Activated CD8-positive, alpha-beta T cell treated with anti-CD3 and anti-CD28 coated beads, Interleukin-2, amount 10 ng/mL, durations not matched to agents 7 days and 5 days (primary cell): ENCODE data around the gene SEMA3C. TPM values are rescaled to one million over a fixed set of nuclear protein-coding genes. Genes with fewer than 3 reads are reported as not detected.

ENCODE experiments used
- ATAC-seq: fragments of 150-1000 bp; cut with Tn5 transposase; one replicate; pipeline ENCODE4 v1.10.0; 2021; ENCODE audit warnings: moderate library complexity
- CTCF ChIA-PET: fragments of 350-600 bp; sonication (Branson Sonifier 250); formaldehyde crosslinking; loops from one replicate; lab custom pipeline; 2021; ENCODE audit warnings: antibody characterized with exemption; lab: Charles Lee
- POLR2A ChIA-PET: fragments of 350-600 bp; sonication (Branson Sonifier 250); formaldehyde crosslinking; loops from one replicate; lab custom pipeline; 2021; ENCODE audit warnings: antibody characterized with exemption; lab: Charles Lee
- DNase-seq: peaks from one replicate; pipeline ENCODE4 v3.0.0-alpha.2; 2020
- H3K27ac Mint-ChIP-seq: one replicate; pipeline ENCODE4 v1.8.0; 2021; ENCODE audit warnings: mild to moderate bottlenecking, mixed read lengths
- H3K27me3 Mint-ChIP-seq: one replicate; pipeline ENCODE4 v1.8.0; 2021; ENCODE audit warnings: low read depth, mixed read lengths
- H3K36me3 Mint-ChIP-seq: one replicate; pipeline ENCODE4 v1.8.0; 2021; ENCODE audit warnings: low read depth, mixed read lengths
- H3K4me1 Mint-ChIP-seq: one replicate; pipeline ENCODE4 v1.8.0; 2021; ENCODE audit warnings: low read depth, mixed read lengths
- H3K4me3 Mint-ChIP-seq: one replicate; pipeline ENCODE4 v1.8.0; 2021; ENCODE audit warnings: mild to moderate bottlenecking, mixed read lengths
- H3K9me3 Mint-ChIP-seq: one replicate; pipeline ENCODE4 v1.8.0; 2022; ENCODE audit warnings: mixed read lengths; ENCODE audit not compliant: insufficient read depth
- total RNA-seq, 2 experiments: library from RNA; stranded (reverse); gene quantifications; one replicate each; pipeline ENCODE4 v1.2.3, GENCODE V29; 2021

The SEMA3C gene
- total RNA-seq, 2 experiments from 2014 or later, result not detected

GRCh38 chr7:80859272-80859970 is 59.4 kb downstream of the SEMA3C start:
- no peaks in the 10 kb centered on the region for H3K4me1 Mint-ChIP-seq
- CTCF ChIA-PET, result no interaction called here
- POLR2A ChIA-PET, result no interaction called here
- H3K27me3 Mint-ChIP-seq, result no peaks in the 10 kb centered on the region
- DNase-seq (no peak), ATAC-seq (no peak)
- H3K4me3 Mint-ChIP-seq, result no peak overlapping the region
- no peaks in the 10 kb centered on the region for H3K9me3 Mint-ChIP-seq
- H3K27ac Mint-ChIP-seq, result no peak overlapping the region
- H3K36me3 Mint-ChIP-seq, result no peaks in the 10 kb centered on the region

GRCh38 chr7:80858141-80858903 is 60.5 kb downstream of the SEMA3C start:
- Mint-ChIP-seq H3K4me3 (no peak overlapping the region), H3K9me3 (no peaks in the 10 kb centered on the region), H3K36me3 (no peaks in the 10 kb centered on the region), H3K4me1 (no peaks in the 10 kb centered on the region), H3K27me3 (no peaks in the 10 kb centered on the region), H3K27ac (no peak overlapping the region)
- DNase-seq, result no peak
- ATAC-seq, result no peak
- ChIA-PET POLR2A (no interaction called here), CTCF (no interaction called here)

- DNase-seq (no peak), ATAC-seq (no peak)
- no peaks in the 10 kb centered on the region for H3K9me3 Mint-ChIP-seq
- H3K36me3 Mint-ChIP-seq, result no peaks in the 10 kb centered on the region
- no peaks in the 10 kb centered on the region for H3K27me3 Mint-ChIP-seq
- ChIA-PET CTCF (no interaction called here), POLR2A (no interaction called here)
- no peak overlapping the region for H3K27ac Mint-ChIP-seq
- no peak overlapping the region for H3K4me3 Mint-ChIP-seq
- no peaks in the 10 kb centered on the region for H3K4me1 Mint-ChIP-seq
Observed at GRCh38 chr7:80856769-80857168, 62.1 kb downstream of the SEMA3C start.

GRCh38 chr7:80851896-80852476 is 66.9 kb downstream of the SEMA3C start:
- no peaks in the 10 kb centered on the region for H3K27me3 Mint-ChIP-seq
- H3K4me3 Mint-ChIP-seq, result no peak overlapping the region
- DNase-seq (no peak), ATAC-seq (no peak)
- peaks cover 5% of the 10 kb centered on the region for H3K9me3 Mint-ChIP-seq
- CTCF ChIA-PET, result no interaction called here
- POLR2A ChIA-PET, result no interaction called here
- no peak overlapping the region for H3K27ac Mint-ChIP-seq
- H3K36me3 Mint-ChIP-seq, result no peaks in the 10 kb centered on the region
- H3K4me1 Mint-ChIP-seq, result no peaks in the 10 kb centered on the region

GRCh38 chr7:80848841-80849240 is 70.0 kb downstream of the SEMA3C start:
- ChIA-PET POLR2A (no interaction called here), CTCF (no interaction called here)
- ATAC-seq (no peak), DNase-seq (no peak)
- Mint-ChIP-seq H3K4me1 (no peaks in the 10 kb centered on the region), H3K27ac (no peak overlapping the region), H3K9me3 (peaks cover 5% of the 10 kb centered on the region), H3K36me3 (no peaks in the 10 kb centered on the region), H3K4me3 (no peak overlapping the region), H3K27me3 (no peaks in the 10 kb centered on the region)

- ATAC-seq (no peak), DNase-seq (no peak)
- CTCF ChIA-PET, result no interaction called here
- POLR2A ChIA-PET, result no interaction called here
- Mint-ChIP-seq H3K27ac (no peak overlapping the region), H3K36me3 (no peaks in the 10 kb centered on the region), H3K4me1 (no peaks in the 10 kb centered on the region), H3K9me3 (peaks cover 5% of the 10 kb centered on the region), H3K27me3 (no peaks in the 10 kb centered on the region), H3K4me3 (no peak overlapping the region)
Observed at GRCh38 chr7:80847895-80848294, 71.0 kb downstream of the SEMA3C start.

- Mint-ChIP-seq H3K4me1 (no peaks in the 10 kb centered on the region), H3K4me3 (no peak overlapping the region), H3K36me3 (no peaks in the 10 kb centered on the region), H3K9me3 (peaks cover 5% of the 10 kb centered on the region), H3K27me3 (no peaks in the 10 kb centered on the region), H3K27ac (no peak overlapping the region)
- no peak for DNase-seq
- ChIA-PET CTCF (no interaction called here), POLR2A (no interaction called here)
- no peak for ATAC-seq
Observed at GRCh38 chr7:80847027-80847426, 71.8 kb downstream of the SEMA3C start.

- DNase-seq, result no peak
- no peaks in the 10 kb centered on the region for H3K36me3 Mint-ChIP-seq
- H3K4me3 Mint-ChIP-seq, result no peak overlapping the region
Observed at GRCh38 chr7:80844916-80845315, 73.9 kb downstream of the SEMA3C start.

GRCh38 chr7:80843018-80843677 is 75.7 kb downstream of the SEMA3C start:
- no peaks in the 10 kb centered on the region for H3K27me3 Mint-ChIP-seq
- H3K4me3 Mint-ChIP-seq, result no peak overlapping the region
- ChIA-PET CTCF (no interaction called here), POLR2A (no interaction called here)
- ATAC-seq, result no peak
- H3K36me3 Mint-ChIP-seq, result no peaks in the 10 kb centered on the region
- H3K9me3 Mint-ChIP-seq, result peaks cover 4% of the 10 kb centered on the region
- no peak overlapping the region for H3K27ac Mint-ChIP-seq
- no peak for DNase-seq
- no peaks in the 10 kb centered on the region for H3K4me1 Mint-ChIP-seq

More at GRCh38 chr7:80844916-80845315, 73.9 kb downstream of the SEMA3C start:
- Mint-ChIP-seq H3K9me3 (peaks cover 5% of the 10 kb centered on the region), H3K27ac (no peak overlapping the region), H3K27me3 (no peaks in the 10 kb centered on the region), H3K4me1 (no peaks in the 10 kb centered on the region)
- CTCF ChIA-PET, result no interaction called here
- POLR2A ChIA-PET, result no interaction called here
- no peak for ATAC-seq

GRCh38 chr7:80842022-80842790 is 76.6 kb downstream of the SEMA3C start:
- H3K27ac Mint-ChIP-seq, result no peak overlapping the region
- ATAC-seq, result no peak
- H3K4me3 Mint-ChIP-seq, result no peak overlapping the region
- ChIA-PET POLR2A (no interaction called here), CTCF (no interaction called here)
- DNase-seq, result no peak
- H3K9me3 Mint-ChIP-seq, result peaks cover 4% of the 10 kb centered on the region
- no peaks in the 10 kb centered on the region for H3K27me3 Mint-ChIP-seq
- no peaks in the 10 kb centered on the region for H3K4me1 Mint-ChIP-seq
- H3K36me3 Mint-ChIP-seq, result no peaks in the 10 kb centered on the region

- ChIA-PET POLR2A (no interaction called here), CTCF (interaction anchor here (0.8 kb wide), 1 partner anchor 243 kb away, joined by 3 read pairs; no protein-coding TSS in a partner anchor)
- Mint-ChIP-seq H3K4me1 (no peaks in the 10 kb centered on the region), H3K9me3 (peaks cover 4% of the 10 kb centered on the region), H3K36me3 (no peaks in the 10 kb centered on the region), H3K27me3 (no peaks in the 10 kb centered on the region), H3K4me3 (no peak overlapping the region), H3K27ac (no peak overlapping the region)
- DNase-seq (no peak), ATAC-seq (no peak)
Observed at GRCh38 chr7:80841423-80841955, 77.4 kb downstream of the SEMA3C start.
